Measurements from ENCODE around the gene A2M. TPM values are rescaled to one million over a fixed set of nuclear protein-coding genes. Genes with fewer than 3 reads are reported as not detected.

The A2M gene
- total and polyA plus RNA-seq, 12 donors, result 141 to 897 (median 335) TPM

GRCh38 chr12:9103050-9103849 is 12.5 kb downstream of the A2M start:
- Histone ChIP-seq H3K36me3 (replicated peaks in 1 of 2) (peaks cover 0 to 76% of the 10 kb centered on the region in 2 donors), H3K4me3 (no peak overlapping the region), H3K27me3 (no peaks in the 10 kb centered on the region), H3K27ac (no peak overlapping the region), H3K4me1 (replicated peaks in 1 of 2) (no peaks in the 10 kb centered on the region), H3K9me3 (replicated peaks in 1 of 3) (no peaks in the 10 kb centered on the region)
- no peak for DNase-seq
- TF ChIP-seq POLR2A (IDR thresholded peaks at IDR 0.05), result no peak
- no peak for TF ChIP-seq CTCF (IDR thresholded peaks at IDR 0.05)
- WGBS, 4 donors, result 81 to 86% (median 85%) methylated on average over 4 of the region's 4 CpGs
- intact Hi-C loops (cut with DNase I), result no loop called here

- TF ChIP-seq CTCF (IDR thresholded peaks at IDR 0.05) (no peak), POLR2A (IDR thresholded peaks at IDR 0.05) (no peak)
- Histone ChIP-seq H3K27me3 (no peaks in the 10 kb centered on the region), H3K4me1 (replicated peaks in 1 of 2) (no peaks in the 10 kb centered on the region), H3K9me3 (replicated peaks in 1 of 3) (no peaks in the 10 kb centered on the region), H3K36me3 (replicated peaks in 1 of 2) (peaks cover 0 to 85% of the 10 kb centered on the region in 2 donors), H3K27ac (no peak overlapping the region), H3K4me3 (no peak overlapping the region)
- DNase-seq, result no peak
- 68 to 78% (median 75%) methylated on average over 8 of the region's 8 CpGs for WGBS, 4 donors
- intact Hi-C loops (cut with DNase I), result no loop called here
These were observed 14.6 kb downstream of the A2M start for GRCh38 chr12:9101018-9101687.

- Histone ChIP-seq H3K27me3 (no peaks in the 10 kb centered on the region), H3K27ac (no peak overlapping the region), H3K9me3 (replicated peaks in 1 of 3) (no peaks in the 10 kb centered on the region), H3K4me1 (replicated peaks in 1 of 2) (no peaks in the 10 kb centered on the region), H3K36me3 (replicated peaks in 1 of 2) (peaks cover 0 to 73% of the 10 kb centered on the region in 2 donors), H3K4me3 (no peak overlapping the region)
- intact Hi-C loops (cut with DNase I), result no loop called here
- 78 to 93% (median 92%) methylated on average over 2 of the region's 2 CpGs for WGBS, 4 donors
- DNase-seq, result no peak
- TF ChIP-seq CTCF (IDR thresholded peaks at IDR 0.05), result no peak
- TF ChIP-seq POLR2A (IDR thresholded peaks at IDR 0.05), result no peak
These were observed 16.0 kb downstream of the A2M start for GRCh38 chr12:9099552-9100190.

- no peaks in the 10 kb centered on the region for H3K4me1 ChIP-seq (replicated peaks in 1 of 2)
- no peak for TF ChIP-seq CTCF (IDR thresholded peaks at IDR 0.05)
- TF ChIP-seq POLR2A (IDR thresholded peaks at IDR 0.05), result no peak
- DNase-seq, result no peak
- H3K27me3 ChIP-seq, result no peaks in the 10 kb centered on the region
- 94 to 95% (median 94%) methylated on average over 14 of the region's 14 CpGs for WGBS, 4 donors
- H3K9me3 ChIP-seq (replicated peaks in 1 of 3), result no peaks in the 10 kb centered on the region
- H3K36me3 ChIP-seq (replicated peaks in 1 of 2), result peaks cover 0 to 66% of the 10 kb centered on the region in 2 donors
- H3K27ac ChIP-seq, result no peak overlapping the region
- no peak overlapping the region for H3K4me3 ChIP-seq
- intact Hi-C loops (cut with DNase I), result no loop called here
These were observed 17.2 kb downstream of the A2M start for GRCh38 chr12:9098463-9099026.

Data from adrenal gland (tissue), 12 donors.